ENCODE results near the gene ACADSB. TPM values are rescaled to one million over a fixed set of nuclear protein-coding genes. Genes with fewer than 3 reads are reported as not detected.

Gene ACADSB
- total RNA-seq, 2 donors from 2014 or later, result 18.1 to 20.9 TPM

DNA sequence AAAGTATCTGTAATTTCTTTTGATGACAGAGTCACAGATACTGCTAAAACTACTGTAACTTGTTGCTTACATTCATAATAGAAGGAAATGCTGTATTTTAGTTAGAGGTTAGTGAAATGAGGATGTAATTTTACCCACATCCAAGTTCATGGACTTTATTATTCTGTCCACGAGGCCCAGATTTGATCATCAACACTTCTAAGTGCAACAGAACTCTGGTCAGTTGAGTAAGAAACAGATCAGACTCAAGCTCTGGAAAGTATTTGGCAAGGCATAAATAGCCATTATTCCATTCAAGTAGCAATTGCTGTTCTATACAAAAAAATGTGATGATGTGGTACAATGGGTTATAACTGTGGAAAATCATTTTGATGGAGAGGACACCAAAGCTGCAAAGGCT lies 22.3 kb downstream of the ACADSB start:
- DNase-seq (ENCODE audit: low spot score), result no peak
- intact Hi-C loops (cut with DNase I), result no loop called here

DNA sequence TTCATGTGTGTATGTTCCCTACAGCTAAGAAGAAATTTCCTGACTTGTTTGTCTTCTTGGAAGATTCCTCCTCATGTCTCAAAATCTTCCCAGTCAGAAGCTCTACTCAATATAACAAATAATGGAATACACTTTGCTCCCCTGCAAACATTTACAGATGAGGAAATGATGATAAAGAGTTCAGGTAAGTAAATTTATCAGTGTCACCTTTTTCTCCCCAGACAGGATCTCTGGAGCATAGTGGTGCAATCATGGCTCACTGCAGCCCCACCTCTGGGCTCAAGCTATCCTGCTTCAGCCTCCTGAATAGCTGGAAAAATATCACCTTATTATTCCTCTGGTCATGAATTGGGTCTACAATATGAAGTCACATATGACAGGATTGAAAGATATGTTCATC lies 25.5 kb downstream of the ACADSB start:
- intact Hi-C loops (cut with DNase I), result no loop called here
- DNase-seq (ENCODE audit: low spot score), result no peak

DNA sequence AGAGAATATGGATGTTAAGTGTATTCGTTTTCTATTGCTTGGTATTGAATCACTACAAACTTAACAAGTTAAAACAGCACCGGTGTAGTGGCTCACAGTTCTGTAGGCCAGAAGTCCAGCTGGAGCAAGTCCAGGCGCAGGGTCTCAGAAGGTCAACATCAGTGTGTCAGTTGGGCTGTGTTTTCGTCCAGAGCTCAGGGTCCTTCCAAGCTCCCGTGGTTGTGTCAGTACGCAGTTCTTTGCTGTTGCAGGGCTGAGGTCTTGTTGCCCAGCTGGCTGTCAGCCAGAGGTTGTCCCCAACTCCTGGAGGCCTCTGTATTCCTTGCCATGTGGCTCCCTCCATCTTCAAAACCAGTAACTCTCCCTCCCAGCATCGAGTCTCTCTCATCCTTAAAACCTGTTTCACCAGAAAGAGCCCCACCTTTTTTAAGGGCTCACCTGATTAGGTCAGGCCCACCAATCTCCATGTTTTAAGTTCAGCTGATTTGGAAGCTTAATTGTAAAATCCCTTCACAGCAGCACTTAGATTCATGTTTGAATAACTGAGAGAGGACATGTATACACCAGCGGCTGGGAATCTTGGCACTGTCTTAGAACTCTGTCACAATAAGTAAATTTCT lies 26.8 kb downstream of the ACADSB start:
- no peak for DNase-seq (ENCODE audit: low spot score)
- intact Hi-C loops (cut with DNase I), result no loop called here

DNA sequence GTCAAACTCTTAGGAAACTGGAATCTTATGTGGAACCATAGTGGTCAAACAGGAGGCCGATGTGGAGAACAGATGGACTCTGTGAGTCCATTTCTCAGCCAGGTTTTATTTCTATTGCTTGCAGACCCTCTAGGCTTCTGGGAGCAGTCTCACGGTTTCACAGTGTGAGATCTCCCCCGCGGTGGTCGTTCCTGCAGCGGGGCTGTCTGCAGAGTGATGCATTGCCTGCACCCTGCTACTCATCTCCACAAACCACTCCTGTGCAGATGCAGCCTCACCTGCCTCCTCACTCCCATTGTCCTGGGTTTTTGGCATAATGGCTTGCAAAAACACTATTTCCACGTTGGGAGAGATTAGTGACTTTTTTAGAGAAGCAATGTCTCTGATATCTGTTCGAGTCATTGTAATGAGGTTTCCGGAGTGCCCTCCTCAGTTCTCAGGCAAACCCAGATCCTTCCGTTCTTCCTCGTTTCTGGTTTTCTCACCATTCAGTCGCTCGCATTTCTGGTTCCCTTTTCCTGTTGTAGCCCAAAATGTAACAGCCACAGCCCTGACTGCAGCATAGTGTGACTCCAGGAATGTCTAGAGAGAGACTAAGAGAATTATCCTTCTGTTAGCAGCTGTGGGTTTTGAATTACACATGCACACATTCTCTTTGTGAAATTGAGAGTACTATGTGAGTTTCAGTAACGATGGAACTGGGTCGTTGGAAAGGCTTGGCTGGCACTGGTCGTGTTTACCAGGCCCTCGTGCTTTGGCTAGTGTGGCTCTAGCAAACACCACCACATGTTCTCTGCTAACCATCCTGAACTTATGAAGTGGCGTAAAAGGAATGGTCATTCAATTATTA lies 30.2 kb downstream of the ACADSB start:
- DNase-seq (ENCODE audit: low spot score), result no peak
- intact Hi-C loops (cut with DNase I), result no loop called here

DNA sequence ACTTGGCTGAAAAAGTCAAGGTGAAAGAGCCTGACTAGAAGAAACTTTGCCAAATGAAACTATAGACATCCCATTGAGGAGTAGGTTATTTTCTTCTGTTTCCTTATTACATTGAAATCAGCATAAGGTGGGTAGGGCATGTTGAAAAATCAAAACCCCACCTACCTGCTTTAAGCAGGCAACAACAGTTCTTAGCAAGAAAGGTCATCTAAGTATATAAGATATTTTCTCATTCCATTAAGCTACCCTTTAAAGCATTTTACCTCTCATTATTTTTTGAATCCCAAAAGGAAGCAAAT lies 30.8 kb downstream of the ACADSB start:
- no peak for DNase-seq (ENCODE audit: low spot score)

DNA sequence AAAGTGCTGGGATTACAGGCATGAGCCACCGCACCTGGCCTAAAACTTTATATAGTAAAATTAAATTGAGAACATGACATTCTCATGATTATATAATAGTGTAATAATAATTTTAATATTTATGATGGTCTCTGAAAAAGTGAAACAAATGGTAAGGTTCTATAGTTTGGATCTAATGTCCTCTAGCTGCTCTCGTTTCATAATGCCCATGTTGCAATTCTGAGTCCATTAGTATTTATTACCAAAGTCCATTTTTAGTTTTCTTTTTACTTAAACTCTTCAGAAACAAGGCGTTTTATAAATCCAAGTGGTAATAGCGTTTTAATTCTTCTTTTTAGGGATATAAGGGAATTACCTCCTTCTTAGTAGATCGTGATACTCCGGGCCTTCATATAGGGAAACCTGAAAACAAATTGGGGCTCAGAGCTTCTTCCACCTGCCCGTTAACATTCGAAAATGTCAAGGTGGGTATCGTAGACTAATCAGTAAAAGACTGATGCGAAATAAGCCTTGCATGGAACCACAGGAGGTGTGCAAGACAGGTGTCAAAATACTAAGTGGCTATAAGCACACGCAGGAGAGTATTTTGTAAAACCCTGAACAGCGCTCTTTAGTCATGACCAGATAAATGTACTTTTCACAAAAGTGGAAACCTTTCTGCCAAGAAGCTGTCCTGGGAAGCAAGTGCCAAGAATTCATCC lies 34.1 kb downstream of the ACADSB start:
- intact Hi-C loops (cut with DNase I), result loop anchor here in 1 of 2 donors (10.0 kb wide), 1 partner anchor 512 kb away; no protein-coding TSS in a partner anchor
- no peak for DNase-seq (ENCODE audit: low spot score)

More for the DNA sequence above, 30.8 kb downstream of the ACADSB start:
- intact Hi-C loops (cut with DNase I), result no loop called here

DNA sequence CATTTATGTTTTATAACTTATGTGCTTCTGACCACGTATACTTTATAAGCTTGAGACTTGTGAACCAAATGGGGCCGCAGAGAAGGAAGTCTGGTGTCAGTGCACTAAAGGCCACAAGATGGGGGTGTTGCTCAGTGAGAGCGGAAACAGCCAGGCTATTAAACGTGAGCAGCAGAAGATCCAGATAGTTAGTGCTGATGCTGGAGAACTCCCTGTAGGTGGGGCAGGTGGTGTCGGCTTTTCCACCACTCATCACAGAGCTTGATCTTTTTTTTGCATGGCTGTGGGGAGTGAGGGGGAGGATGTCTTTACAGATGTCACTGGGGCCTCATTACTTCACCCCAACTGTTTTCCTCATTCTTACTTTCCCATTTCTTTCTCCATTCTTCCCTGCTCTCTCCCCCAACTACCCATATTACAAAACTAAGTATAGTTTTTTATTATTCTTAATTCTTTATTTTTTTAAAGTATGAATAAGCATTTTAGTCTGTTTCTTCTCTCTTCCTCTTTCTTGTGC lies 34.7 kb downstream of the ACADSB start:
- DNase-seq (ENCODE audit: low spot score), result no peak
- intact Hi-C loops (cut with DNase I), result loop anchor here in 1 of 2 donors (10.0 kb wide), 1 partner anchor 511 kb away; no protein-coding TSS in a partner anchor

DNA sequence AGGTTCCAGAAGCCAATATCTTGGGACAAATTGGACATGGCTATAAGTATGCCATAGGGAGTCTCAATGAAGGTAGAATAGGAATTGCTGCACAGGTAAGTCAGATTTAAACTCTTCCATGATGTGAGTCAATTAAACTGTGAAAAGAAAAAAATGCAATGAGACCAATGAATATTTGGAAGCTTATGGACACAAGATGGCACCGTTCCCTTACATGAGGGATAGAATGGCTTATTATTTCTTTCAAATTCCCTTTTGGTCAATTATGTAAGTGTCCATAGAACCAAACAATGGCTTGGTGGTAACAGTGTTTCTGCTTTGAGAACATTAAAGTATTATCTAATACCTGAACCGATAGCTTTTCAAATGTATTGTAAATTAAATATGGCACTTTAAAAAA lies 35.6 kb downstream of the ACADSB start:
- intact Hi-C loops (cut with DNase I), result loop anchor here in 1 of 2 donors (10.0 kb wide), 1 partner anchor 510 kb away; no protein-coding TSS in a partner anchor

DNA sequence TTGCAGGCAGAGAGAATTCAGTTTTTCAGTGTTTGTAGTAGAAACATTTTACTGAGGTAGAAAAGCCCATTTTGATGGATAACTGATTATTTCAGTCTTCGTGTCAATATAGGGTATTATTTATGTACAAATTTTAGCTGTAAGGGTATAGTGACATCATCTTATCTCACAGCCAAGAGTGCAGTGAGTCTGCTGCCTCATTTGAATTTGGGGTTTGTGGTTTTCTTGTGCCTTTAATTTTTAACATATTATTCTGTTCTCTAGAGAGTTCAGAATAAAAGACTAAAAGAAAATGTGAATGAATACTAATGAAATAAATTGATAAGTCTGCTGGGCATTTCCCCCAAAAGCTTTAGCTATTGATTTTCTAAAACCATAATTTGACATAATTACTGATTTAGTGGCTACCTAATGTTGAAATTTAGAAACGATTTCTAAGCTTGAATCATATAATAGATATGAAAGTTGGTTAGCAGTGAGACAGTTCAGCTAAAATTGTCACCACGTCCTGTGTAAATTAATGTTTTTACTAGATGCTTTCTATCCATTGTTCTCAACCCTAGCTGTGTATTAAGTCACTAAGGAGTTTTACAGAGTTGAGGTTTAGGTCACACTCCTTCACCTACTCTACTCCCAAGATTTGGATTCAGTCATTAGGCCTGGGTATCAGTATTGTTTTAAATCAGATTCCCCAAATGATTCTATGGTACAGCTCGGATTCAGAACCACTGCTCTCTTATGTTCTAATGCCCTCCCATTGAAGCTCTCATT lies 37.3 kb downstream of the ACADSB start:
- no peak for DNase-seq (ENCODE audit: low spot score)
- intact Hi-C loops (cut with DNase I), result loop anchor here in 1 of 2 donors (10.0 kb wide), 1 partner anchor 509 kb away; no protein-coding TSS in a partner anchor

More for the DNA sequence above, 35.6 kb downstream of the ACADSB start:
- no peak for DNase-seq (ENCODE audit: low spot score)

DNA sequence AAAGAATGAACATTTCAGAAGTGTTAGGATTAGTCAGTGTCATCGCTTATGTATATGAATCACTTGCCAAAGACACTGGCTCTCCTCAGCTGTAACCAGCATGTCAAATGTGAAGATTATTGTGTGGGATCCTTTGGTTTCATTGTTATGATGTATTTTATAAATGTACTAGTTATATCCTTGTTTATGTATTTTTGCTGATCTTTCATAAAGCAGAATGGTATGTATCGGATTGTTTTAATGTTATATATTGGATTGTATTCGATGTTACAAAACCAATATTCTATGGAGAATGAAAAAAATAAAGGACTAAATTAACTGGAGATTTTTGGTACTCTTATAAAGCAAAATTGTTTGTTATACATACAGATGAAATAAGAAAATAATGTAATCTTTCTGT lies 49.2 kb downstream of the ACADSB start:
- no peak for DNase-seq (ENCODE audit: low spot score)
- intact Hi-C loops (cut with DNase I), result no loop called here

DNA sequence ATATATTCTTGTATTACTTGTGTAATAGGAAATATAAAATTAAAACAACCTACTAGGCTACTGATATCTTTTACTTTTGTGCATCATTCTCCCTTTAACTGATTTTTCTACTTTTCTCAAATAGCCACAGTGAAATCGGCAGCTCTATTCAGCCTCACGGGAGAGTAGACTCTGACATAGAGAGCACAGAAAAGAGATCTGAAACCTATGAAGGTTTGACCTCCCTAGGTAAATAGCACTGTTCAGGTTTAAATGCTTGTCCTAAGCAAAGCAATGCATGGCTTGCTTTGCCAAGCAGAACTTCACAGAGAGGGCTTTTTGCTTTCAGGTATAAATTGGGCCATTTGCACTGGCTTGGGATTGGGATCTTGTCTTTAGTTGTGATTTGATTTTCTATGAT lies 53.1 kb downstream of the ACADSB start:
- intact Hi-C loops (cut with DNase I), result no loop called here

DNA sequence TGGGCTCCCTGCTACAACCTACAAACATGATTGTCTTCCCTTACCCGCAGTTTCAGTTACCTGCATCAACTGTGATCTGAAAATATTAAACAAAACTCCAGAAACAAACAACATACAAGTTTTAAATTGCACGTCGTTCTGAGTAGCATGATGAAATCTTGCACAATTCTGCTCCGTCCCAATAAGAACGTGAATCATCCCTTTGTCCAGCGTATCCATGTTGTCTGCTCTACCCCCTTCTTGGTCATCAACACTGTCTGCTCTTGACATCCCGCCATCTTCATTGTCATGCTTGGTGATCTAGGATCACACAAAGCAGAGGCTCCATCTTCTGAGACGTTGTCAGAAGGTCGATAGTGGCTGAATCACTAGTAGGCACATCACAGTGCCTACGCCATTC lies 53.9 kb downstream of the ACADSB start:
- intact Hi-C loops (cut with DNase I), result no loop called here
- DNase-seq (ENCODE audit: low spot score), result no peak

More for the DNA sequence above, 53.1 kb downstream of the ACADSB start:
- DNase-seq (ENCODE audit: low spot score), result no peak

DNA sequence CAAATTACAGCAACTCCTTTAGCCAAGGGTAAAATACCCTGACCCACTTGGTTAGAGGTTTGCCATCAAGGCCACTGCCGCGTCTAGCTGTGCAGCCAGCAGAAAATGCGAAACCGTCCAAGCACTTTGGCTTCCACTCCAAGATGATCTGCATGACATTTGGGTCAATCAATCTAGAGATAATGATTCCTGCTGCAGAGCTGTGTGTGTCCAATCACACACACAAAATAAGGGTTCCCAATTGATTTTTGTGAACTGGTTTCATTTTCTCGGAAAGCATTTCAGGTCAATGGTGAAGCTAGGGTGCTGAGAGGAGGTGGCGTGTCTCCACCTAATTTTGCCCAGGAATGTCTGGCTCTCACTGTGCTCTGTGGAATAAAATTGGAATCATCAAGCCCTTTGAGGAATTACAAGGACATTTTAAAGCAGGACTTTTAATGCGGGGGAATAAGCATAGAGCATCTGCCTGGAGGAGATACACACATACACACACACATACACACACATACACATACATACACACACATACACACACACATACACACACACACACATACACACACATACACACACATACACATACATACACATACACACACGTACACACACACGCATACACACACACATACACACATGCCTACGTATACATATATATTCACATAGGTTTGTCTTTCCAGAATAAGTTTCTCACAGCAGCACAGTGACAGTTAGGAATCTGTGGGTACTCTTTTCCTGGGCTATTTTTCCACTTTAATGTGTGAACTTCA lies 59.5 kb downstream of the ACADSB start:
- DNase-seq (ENCODE audit: low spot score), result no peak
- intact Hi-C loops (cut with DNase I), result no loop called here

DNA sequence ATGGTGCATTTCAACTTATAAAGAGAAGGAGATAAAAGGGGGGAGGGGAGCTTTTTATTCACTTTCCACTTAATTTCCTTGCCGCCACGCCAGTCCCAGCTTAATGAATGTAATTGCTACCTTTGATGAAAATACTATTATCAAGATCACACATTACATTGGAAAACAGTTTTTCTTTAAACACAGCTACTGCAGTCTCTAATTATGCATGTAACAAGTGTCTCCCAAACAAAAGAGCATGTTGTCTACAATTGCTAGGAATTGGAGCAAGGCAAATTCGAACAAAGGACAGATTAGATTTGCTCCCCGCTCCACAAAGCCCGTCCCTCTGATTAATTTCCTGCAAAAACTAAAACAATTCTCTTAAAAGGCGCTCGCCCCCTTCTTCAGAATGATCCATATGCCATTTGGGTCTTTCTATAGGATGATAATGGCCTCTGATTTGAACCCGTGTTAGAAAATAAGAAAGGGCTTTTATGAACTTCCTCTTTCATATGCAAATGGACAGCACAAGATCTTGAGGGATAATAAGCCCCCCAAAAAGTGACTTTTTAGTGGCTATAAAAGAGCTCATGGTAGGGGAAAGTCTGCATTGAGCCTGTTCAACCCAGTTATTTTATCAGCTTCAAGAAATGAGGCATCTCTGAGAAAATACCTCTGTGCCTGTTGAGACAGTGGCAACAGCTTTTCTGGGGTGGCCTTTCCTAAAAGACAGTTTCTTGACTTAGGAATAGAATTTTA lies 60.6 kb downstream of the ACADSB start:
- no peak for DNase-seq (ENCODE audit: low spot score)
- intact Hi-C loops (cut with DNase I), result no loop called here

DNA sequence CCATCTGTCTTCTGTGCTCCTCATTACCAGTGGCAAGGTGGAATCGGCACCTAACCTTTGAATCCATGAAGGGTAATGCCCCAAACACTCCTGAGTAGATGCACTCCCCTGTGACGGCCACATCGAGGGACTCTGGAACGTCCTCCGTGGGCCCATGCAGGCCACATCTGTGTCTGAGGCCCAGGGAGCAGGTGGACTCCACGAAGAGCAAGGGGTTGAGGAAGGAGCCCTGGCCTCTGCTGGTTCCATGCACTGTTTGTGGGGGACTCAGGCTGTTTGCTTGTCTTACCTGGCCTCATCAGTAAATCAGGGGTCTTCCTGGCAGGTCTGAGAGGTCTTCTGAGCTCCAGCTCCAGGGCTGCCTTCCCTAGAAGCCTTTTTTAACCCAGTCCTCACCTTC lies 64.4 kb downstream of the ACADSB start:
- no peak for DNase-seq (ENCODE audit: low spot score)
- intact Hi-C loops (cut with DNase I), result no loop called here

DNA sequence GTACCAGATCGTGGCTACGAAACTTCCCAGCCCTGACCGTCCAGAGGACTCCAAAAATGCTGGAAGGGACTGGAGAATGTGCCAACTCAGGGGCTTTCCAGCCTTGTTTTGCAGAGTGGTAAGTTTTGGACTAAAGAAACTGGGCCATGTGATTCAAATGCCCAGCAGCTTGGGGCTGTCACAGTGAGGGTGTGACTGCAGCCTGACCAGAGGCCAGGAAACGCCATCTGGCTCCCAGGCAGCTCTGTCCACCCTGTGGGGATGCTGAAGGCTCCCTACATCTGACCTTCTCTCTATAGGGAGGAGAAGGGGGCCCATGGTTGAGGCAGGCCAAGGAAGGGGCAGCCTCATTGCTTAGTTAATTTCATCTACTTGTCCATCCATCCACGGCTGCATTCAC lies 65.4 kb downstream of the ACADSB start:
- no peak for DNase-seq (ENCODE audit: low spot score)
- intact Hi-C loops (cut with DNase I), result no loop called here

DNA sequence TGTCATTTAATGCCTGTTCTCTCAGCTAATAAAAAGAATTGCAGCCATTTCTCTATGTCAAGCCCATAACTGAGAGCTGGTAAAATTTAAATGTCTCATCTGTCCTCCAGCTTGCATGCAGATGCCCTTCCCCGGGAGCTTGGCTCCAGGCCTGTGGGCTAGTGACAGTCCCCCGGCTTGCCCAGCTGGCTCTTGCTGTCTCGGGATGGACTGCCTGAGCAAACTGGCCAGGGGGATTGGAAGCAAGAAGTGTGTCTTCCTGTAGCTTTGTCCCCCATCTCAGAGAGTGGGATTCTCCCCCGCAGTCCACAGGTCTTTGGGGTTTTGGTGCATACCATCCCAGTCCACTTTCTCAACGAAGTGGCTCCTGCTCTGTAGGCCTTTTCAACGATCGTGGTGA lies 73.1 kb downstream of the ACADSB start:
- intact Hi-C loops (cut with DNase I), result no loop called here
- no peak for DNase-seq (ENCODE audit: low spot score)

DNA sequence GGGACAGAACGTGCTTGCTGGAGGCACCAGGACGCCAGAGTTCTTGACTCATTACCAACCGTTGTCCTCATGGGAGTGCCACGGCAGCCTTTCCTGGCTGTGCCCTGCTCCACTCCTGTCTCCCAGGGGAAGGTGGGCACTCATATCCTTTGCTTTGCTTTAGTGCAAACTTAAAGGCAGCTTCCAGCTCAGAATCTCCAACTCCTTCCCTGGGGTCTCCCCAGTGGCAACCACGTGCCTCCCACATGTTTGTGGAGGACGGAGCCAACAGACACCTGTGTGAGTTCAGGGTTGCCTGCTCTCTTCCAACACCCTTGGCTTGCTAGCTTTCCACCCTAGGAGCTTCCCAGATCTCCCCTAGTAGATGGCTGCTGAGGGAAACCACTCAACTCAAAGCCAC lies 75.0 kb downstream of the ACADSB start:
- no peak for DNase-seq (ENCODE audit: low spot score)
- intact Hi-C loops (cut with DNase I), result no loop called here

All from posterior vena cava (tissue), 2 donors.